Measurements from ENCODE around the gene ILK. TPM values are rescaled to one million over a fixed set of nuclear protein-coding genes. Genes with fewer than 3 reads are reported as not detected.
A peak's percentile ranks its signal among the peaks of the same experiment; 100 is the strongest.

The ILK gene
- total RNA-seq (2014; rRNA removed; shearing (Covaris generic)) (52.0 and 64.8 TPM in 2 replicates), total RNA-seq (2022) (80.3 and 88.2 TPM in 2 replicates), Bru-seq, nascent RNA (percentile 66 among the genes with signal in this experiment), BruChase-seq, experiment 1, labeled RNA remaining after a 6-hour chase (percentile 84 among the genes with signal in this experiment), BruChase-seq, experiment 2, labeled RNA remaining after a 2-hour chase (percentile 78 among the genes with signal in this experiment)
- long read RNA-seq, transcript ILK-203 (13 exons, 1,692 nt), result minor isoform, 73 of 209 reads
- long read RNA-seq, transcript ILK-201 (13 exons, 1,802 nt), result major isoform, 94 of 209 reads
- long read RNA-seq, partial matches to known transcripts, result 3 of 209 reads
- long read RNA-seq, other reads (novel, unspliced or antisense), result 33 of 209 reads

DNA sequence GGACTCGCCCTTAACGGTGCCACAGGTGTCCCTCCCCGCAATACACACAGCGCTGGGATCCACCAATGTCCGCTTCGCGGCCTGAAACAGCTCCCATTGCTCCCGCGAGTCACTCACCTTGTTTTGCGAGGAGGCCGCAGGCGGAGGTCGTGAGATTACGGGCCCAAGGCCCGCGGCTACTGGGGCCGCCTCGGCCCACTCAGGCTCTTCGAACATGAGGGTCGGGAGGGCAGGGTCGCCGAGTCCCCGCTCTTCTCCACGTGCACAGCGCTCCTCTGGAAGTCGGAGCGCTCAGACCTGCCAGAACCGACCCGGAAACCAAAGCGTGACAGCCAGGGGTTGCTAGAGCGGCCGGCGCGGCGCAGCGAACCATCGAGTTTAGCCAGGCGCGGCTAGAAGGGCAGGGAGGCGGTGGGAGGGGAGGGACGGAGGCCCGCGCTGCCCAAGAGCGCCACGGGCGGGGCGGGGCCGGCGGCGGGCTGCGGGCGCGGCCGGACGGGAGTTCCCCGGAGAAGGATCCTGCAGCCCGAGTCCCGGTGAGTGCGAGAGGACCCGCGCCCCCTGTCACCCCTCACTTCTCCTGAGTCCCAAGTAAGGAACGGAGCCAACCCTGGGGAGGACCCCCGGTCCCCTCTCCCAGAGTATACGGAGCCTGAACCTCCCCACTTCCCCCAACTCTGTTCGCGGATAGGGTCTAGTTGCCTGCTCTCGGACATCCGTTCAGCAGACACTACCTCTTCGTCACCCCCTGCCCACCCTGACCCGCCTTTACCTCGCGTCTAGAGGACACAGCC is at the start of gene ILK, which contains the start of gene RRP8:
Gene ILK, plus strand, starts transcription at position 488 of the 794 bp plus-strand sequence. CDS start 498 bp downstream, outside the sequence.
Gene RRP8, minus strand, starts transcription at position 330 of the 794 bp plus-strand sequence. Its CDS starts 114 bp downstream, at position 216.
- peaks cover 58% of the 10 kb centered on the region for H3K79me2 ChIP-seq (ENCODE audit: insufficient read depth, low read depth, low read length)
- H3K4me1 ChIP-seq (ENCODE audit: insufficient read depth, low read length, poor library complexity, severe bottlenecking), result peaks cover 47% of the 10 kb centered on the region
- POLR2A ChIA-PET, result interaction anchor here (0.6 to 2.1 kb wide), 11 partner anchors 9 to 79 kb away, joined by 3 to 19 read pairs (median 4); partner anchors contain the start of genes MRPL17, TAF10 and TPP1
- peaks cover 58% of the 10 kb centered on the region for H3K36me3 ChIP-seq (ENCODE audit: insufficient read depth, low read length)
- peaks cover 16% of the 10 kb centered on the region for H4K20me1 ChIP-seq (ENCODE audit: insufficient read depth, low read length)
- intact Hi-C loops (cut with micrococcal nuclease; ENCODE audit: unreplicated experiment), result loop anchor here (1.0 to 5.0 kb wide), 4 partner anchors 80 to 324 kb away; partner anchors contain the start of genes ARFIP2, MRPL17, TIMM10B and ZNF215
- H3K9me3 ChIP-seq (ENCODE audit: low read length), result no peaks in the 10 kb centered on the region
- peak within 1 kb of the TSS; percentile 83 for H2AFZ ChIP-seq (ENCODE audit: low read length)
- peak within 1 kb of the TSS; percentile 67 for H3K27ac ChIP-seq (ENCODE audit: low read depth, low read length, poor library complexity, severe bottlenecking)
- no TSS peak for BruUV-seq (replicated peaks)
- H3K4me3 ChIP-seq (ENCODE audit: low read depth, low read length, poor library complexity, severe bottlenecking), result peak within 1 kb of the TSS; percentile 91
- CTCF ChIA-PET (ENCODE audit: unreplicated experiment), result interaction anchor here (0.9 to 1.1 kb wide), 4 partner anchors 9 to 80 kb away, joined by 3 to 7 read pairs (median 4); partner anchors contain the start of gene MRPL17
- DNase-seq (ENCODE audit: low spot score), result peak; percentile 90
- TF ChIP-seq, protein P1, sequence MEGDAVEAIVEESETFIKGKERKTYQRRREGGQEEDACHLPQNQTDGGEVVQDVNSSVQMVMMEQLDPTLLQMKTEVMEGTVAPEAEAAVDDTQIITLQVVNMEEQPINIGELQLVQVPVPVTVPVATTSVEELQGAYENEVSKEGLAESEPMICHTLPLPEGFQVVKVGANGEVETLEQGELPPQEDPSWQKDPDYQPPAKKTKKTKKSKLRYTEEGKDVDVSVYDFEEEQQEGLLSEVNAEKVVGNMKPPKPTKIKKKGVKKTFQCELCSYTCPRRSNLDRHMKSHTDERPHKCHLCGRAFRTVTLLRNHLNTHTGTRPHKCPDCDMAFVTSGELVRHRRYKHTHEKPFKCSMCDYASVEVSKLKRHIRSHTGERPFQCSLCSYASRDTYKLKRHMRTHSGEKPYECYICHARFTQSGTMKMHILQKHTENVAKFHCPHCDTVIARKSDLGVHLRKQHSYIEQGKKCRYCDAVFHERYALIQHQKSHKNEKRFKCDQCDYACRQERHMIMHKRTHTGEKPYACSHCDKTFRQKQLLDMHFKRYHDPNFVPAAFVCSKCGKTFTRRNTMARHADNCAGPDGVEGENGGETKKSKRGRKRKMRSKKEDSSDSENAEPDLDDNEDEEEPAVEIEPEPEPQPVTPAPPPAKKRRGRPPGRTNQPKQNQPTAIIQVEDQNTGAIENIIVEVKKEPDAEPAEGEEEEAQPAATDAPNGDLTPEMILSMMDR (conservative IDR thresholded peaks at IDR 0.05; ENCODE audit: low read length), result 0 out of 2 replicates have a peak, but pooled peaks have one; percentile 18
- no peak for TF ChIP-seq EZH2phosphoT487 (IDR thresholded peaks at IDR 0.05; ENCODE audit: borderline replicate concordance, low read depth, low read length)
- H3K4me2 ChIP-seq (ENCODE audit: low read length), result peak within 1 kb of the TSS; percentile 97
- H3K9me2 ChIP-seq (ENCODE audit: insufficient read depth, low read length), result no peaks in the 10 kb centered on the region

DNA sequence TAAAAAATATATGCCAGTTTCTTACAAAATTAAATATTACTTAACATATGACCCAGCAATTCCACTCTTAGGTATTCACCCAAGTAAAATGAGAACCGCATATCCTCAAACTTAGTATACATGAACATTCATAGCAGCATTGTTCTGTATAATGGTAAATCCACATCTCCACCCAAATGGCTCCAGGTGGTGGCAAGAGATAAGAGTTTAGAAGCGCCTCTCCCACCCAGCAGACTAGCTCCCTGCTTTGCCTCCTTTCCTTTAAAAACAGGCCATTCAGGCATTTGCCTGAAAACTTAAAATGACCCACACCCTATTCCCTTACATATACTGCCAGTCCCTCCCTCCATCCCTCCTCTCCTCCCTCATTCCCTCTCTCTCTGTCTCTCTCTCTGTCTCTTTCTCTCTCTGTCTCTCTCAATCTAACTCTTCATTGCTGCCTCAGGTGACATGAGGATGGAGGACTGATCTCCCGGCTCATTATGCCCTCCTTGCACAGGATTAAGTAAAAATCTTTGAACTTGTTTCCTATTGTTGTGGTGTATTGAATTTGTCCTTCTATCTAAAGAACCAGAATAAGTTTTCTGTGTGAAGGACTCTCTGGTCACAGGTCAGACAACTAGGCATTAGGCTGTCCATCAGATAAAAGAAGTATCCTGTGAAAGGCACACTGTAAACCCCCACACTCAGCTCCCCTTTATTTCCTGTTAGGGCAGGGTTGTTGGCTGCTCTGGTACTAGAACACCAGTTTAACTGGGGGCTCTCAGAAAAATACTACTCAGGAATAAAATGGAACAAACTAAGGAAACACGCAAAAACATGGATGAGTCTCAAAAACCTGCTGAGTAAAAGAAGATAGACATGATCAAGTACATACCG is 48.5 kb upstream of the ILK start:
- no peak overlapping the region for H3K4me2 ChIP-seq (ENCODE audit: low read length)
- TF ChIP-seq, protein P1 (conservative IDR thresholded peaks at IDR 0.05; ENCODE audit: low read length), result no peak
- TF ChIP-seq EZH2phosphoT487 (IDR thresholded peaks at IDR 0.05; ENCODE audit: borderline replicate concordance, low read depth, low read length), result no peak

More for the DNA sequence above, 48.5 kb upstream of the ILK start:
- DNase-seq (ENCODE audit: low spot score), result no peak
- Histone ChIP-seq H3K9me2 (ENCODE audit: insufficient read depth, low read length) (no peaks in the 10 kb centered on the region), H2AFZ (ENCODE audit: low read length) (no peak overlapping the region), H3K9me3 (ENCODE audit: low read length) (no peaks in the 10 kb centered on the region), H3K4me3 (ENCODE audit: low read depth, low read length, poor library complexity, severe bottlenecking) (no peak overlapping the region), H3K4me1 (ENCODE audit: insufficient read depth, low read length, poor library complexity, severe bottlenecking) (no peaks in the 10 kb centered on the region), H3K36me3 (ENCODE audit: insufficient read depth, low read length) (no peaks in the 10 kb centered on the region), H3K27ac (ENCODE audit: low read depth, low read length, poor library complexity, severe bottlenecking) (no peak overlapping the region), H4K20me1 (ENCODE audit: insufficient read depth, low read length) (no peaks in the 10 kb centered on the region), H3K79me2 (ENCODE audit: insufficient read depth, low read depth, low read length) (no peaks in the 10 kb centered on the region)
- POLR2A ChIA-PET, result interaction anchor here (0.9 kb wide), 1 partner anchor 21 kb away, joined by 3 read pairs; no protein-coding TSS in a partner anchor
- CTCF ChIA-PET (ENCODE audit: unreplicated experiment), result no interaction called here
- BruUV-seq (replicated peaks), result no TSS peak
- intact Hi-C loops (cut with micrococcal nuclease; ENCODE audit: unreplicated experiment), result no loop called here
